Progenitor cell of endocrine pancreas (in vitro differentiated cells): ENCODE data around the gene MIOS. TPM values are rescaled to one million over a fixed set of nuclear protein-coding genes. Genes with fewer than 3 reads are reported as not detected.

Experiments used
- DNase-seq: peaks from one replicate; pipeline ENCODE4 v3.0.0; 2021; ENCODE audit warnings: low spot score; ENCODE audit not compliant: unreplicated experiment
- H3K27ac Mint-ChIP-seq: 2 replicates; pipeline ENCODE4 v1.8.0; 2021; ENCODE audit warnings: mild to moderate bottlenecking, moderate library complexity, mixed read lengths
- H3K27me3 Mint-ChIP-seq: 2 replicates; pipeline ENCODE4 v1.8.0; 2021; ENCODE audit warnings: mixed read lengths
- H3K36me3 Mint-ChIP-seq: 2 replicates; pipeline ENCODE4 v1.8.0; 2022; ENCODE audit warnings: mixed read lengths; ENCODE audit not compliant: insufficient read depth
- H3K4me1 Mint-ChIP-seq: 2 replicates; pipeline ENCODE4 v1.8.0; 2021; ENCODE audit warnings: low read depth, mixed read lengths
- H3K4me3 Mint-ChIP-seq: 2 replicates; pipeline ENCODE4 v1.8.0; 2021; ENCODE audit warnings: low read depth, mild to moderate bottlenecking, moderate library complexity, mixed read lengths
- H3K9me3 Mint-ChIP-seq: 2 replicates; pipeline ENCODE4 v1.8.0; 2021; ENCODE audit warnings: low read depth, mixed read lengths
- total RNA-seq: library from RNA; stranded (reverse); gene quantifications from 2 replicates; pipeline ENCODE4 v1.2.1, GENCODE V29; 2021
- TF ChIP-seq, protein P1 (sequence below): fragments of 200-600 bp; sonication (generic); IDR thresholded peaks from one replicate; pipeline ENCODE4 v1.5.0; 2021; ENCODE audit warnings: antibody characterized with exemption, mild to moderate bottlenecking; ENCODE audit not compliant: unreplicated experiment

The MIOS gene
- total RNA-seq, 1 donor from 2014 or later = 62.0 TPM

GRCh38 chr7:7613210-7613609 lies 46.5 kb downstream of the MIOS start:
- DNase-seq = no peak
- Mint-ChIP-seq H3K27me3 (no peaks in the 10 kb centered on the region), H3K27ac (no peak overlapping the region), H3K4me3 (no peak overlapping the region), H3K4me1 (peaks cover 6% of the 10 kb centered on the region), H3K9me3 (no peaks in the 10 kb centered on the region), H3K36me3 (peaks cover 1% of the 10 kb centered on the region)
- TF ChIP-seq, protein P1, sequence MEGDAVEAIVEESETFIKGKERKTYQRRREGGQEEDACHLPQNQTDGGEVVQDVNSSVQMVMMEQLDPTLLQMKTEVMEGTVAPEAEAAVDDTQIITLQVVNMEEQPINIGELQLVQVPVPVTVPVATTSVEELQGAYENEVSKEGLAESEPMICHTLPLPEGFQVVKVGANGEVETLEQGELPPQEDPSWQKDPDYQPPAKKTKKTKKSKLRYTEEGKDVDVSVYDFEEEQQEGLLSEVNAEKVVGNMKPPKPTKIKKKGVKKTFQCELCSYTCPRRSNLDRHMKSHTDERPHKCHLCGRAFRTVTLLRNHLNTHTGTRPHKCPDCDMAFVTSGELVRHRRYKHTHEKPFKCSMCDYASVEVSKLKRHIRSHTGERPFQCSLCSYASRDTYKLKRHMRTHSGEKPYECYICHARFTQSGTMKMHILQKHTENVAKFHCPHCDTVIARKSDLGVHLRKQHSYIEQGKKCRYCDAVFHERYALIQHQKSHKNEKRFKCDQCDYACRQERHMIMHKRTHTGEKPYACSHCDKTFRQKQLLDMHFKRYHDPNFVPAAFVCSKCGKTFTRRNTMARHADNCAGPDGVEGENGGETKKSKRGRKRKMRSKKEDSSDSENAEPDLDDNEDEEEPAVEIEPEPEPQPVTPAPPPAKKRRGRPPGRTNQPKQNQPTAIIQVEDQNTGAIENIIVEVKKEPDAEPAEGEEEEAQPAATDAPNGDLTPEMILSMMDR = no peak

DNA sequence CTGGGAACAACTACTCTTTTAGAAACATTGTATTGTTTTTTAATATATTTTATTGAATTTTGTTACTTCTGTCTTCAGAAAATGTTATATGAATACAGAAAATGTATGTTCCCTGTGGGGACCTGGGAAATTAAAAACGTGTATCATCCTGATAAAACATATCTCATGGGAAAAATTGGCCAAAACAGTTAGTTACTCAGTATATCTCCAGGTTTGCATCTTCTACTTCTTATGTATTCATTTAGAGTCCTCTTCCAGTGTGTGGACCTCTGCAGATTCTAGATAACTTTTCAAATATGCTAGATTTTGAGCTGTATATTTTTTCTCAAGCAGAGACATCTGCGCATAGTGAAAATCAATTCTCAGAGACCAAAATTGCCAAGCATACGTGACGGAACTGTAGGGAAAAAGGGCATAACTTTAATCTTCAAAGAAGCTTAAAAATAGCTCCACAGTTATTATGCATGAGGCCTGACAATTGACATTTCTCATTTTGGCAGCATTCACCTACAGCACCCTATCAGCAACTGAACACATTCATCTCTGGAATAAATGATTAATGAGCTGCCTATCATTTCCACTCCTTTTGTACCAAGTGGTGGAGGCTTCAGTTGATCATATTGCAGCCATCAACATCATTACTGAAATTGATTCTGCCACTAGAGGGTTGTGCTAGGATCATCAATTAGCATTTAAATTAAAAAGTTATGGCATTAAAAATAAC lies 47.5 kb downstream of the MIOS start:
- Mint-ChIP-seq H3K27me3 (no peaks in the 10 kb centered on the region), H3K36me3 (peaks cover 1% of the 10 kb centered on the region), H3K9me3 (no peaks in the 10 kb centered on the region), H3K4me1 (peaks cover 6% of the 10 kb centered on the region), H3K4me3 (no peak overlapping the region), H3K27ac (no peak overlapping the region)
- no peak for DNase-seq
- TF ChIP-seq, protein P1 = no peak

GRCh38 chr7:7617550-7617949 lies 50.9 kb downstream of the MIOS start:
- TF ChIP-seq, protein P1 = no peak
- no peak overlapping the region for H3K27ac Mint-ChIP-seq
- no peak overlapping the region for H3K4me3 Mint-ChIP-seq
- peaks cover 6% of the 10 kb centered on the region for H3K4me1 Mint-ChIP-seq
- no peaks in the 10 kb centered on the region for H3K9me3 Mint-ChIP-seq
- DNase-seq = no peak
- no peaks in the 10 kb centered on the region for H3K36me3 Mint-ChIP-seq
- no peaks in the 10 kb centered on the region for H3K27me3 Mint-ChIP-seq

- Mint-ChIP-seq H3K9me3 (no peaks in the 10 kb centered on the region), H3K4me3 (no peak overlapping the region), H3K4me1 (peaks cover 6% of the 10 kb centered on the region), H3K27me3 (no peaks in the 10 kb centered on the region), H3K27ac (no peak overlapping the region), H3K36me3 (no peaks in the 10 kb centered on the region)
- TF ChIP-seq, protein P1 = no peak
- DNase-seq = no peak
Measured at GRCh38 chr7:7618410-7618809, 51.7 kb downstream of the MIOS start.

- Mint-ChIP-seq H3K4me1 (peaks cover 6% of the 10 kb centered on the region), H3K4me3 (no peak overlapping the region), H3K36me3 (no peaks in the 10 kb centered on the region), H3K27me3 (no peaks in the 10 kb centered on the region), H3K9me3 (no peaks in the 10 kb centered on the region), H3K27ac (no peak overlapping the region)
- TF ChIP-seq, protein P1 = no peak
- DNase-seq = no peak
Measured at GRCh38 chr7:7620236-7620635, 53.6 kb downstream of the MIOS start.
